Calu3 (cell line): ENCODE data around the gene PRKAR1A. TPM values are rescaled to one million over a fixed set of nuclear protein-coding genes. Genes with fewer than 3 reads are reported as not detected.

Source experiments
- BruUV-seq: library from RNA; stranded (reverse); fragments of 400-500 nt; replicated peaks from 2 replicates; lab custom pipeline; 2021; lab: Mats Ljungman, UMichigan
- CTCF ChIA-PET: fragments of 300-600 bp; sonication (Branson Sonifier 250); formaldehyde crosslinking; loops from one replicate; lab custom pipeline; 2022; ENCODE audit warnings: antibody characterized with exemption; lab: Charles Lee
- DNase-seq: peaks from one replicate; pipeline ENCODE4 v3.0.0; 2022
- H3K27ac Mint-ChIP-seq: one replicate; pipeline ENCODE4 v1.8.0; 2022; ENCODE audit warnings: mixed read lengths; ENCODE audit not compliant: unreplicated experiment
- H3K27me3 Mint-ChIP-seq: one replicate; pipeline ENCODE4 v1.8.0; 2022; ENCODE audit warnings: mixed read lengths; ENCODE audit not compliant: unreplicated experiment
- H3K36me3 Mint-ChIP-seq: one replicate; pipeline ENCODE4 v1.8.0; 2022; ENCODE audit warnings: mild to moderate bottlenecking, moderate library complexity, mixed read lengths; ENCODE audit not compliant: insufficient read depth, unreplicated experiment
- H3K4me1 Mint-ChIP-seq: one replicate; pipeline ENCODE4 v1.8.0; 2022; ENCODE audit warnings: mild to moderate bottlenecking, low read depth, mixed read lengths; ENCODE audit not compliant: unreplicated experiment
- H3K4me3 Mint-ChIP-seq: one replicate; pipeline ENCODE4 v1.8.0; 2022; ENCODE audit warnings: mild to moderate bottlenecking, low read depth, moderate library complexity, mixed read lengths; ENCODE audit not compliant: unreplicated experiment
- H3K9me3 Mint-ChIP-seq: one replicate; pipeline ENCODE4 v1.8.0; 2022; ENCODE audit warnings: low read depth, mixed read lengths; ENCODE audit not compliant: unreplicated experiment
- intact Hi-C: fragments of 100-400 bp; cut with micrococcal nuclease; formaldehyde crosslinking; loops from one replicate; pipeline ENCODE4 v1.10.0; 2022; ENCODE audit not compliant: unreplicated experiment
- total RNA-seq: library from RNA; stranded (reverse); gene quantifications from 2 replicates; pipeline ENCODE4 v1.2.3, GENCODE V29; 2022
- TF ChIP-seq, protein P1 (sequence below): fragments of 200-600 bp; IDR thresholded peaks from one replicate; pipeline ENCODE4 v1.8.0; 2022; ENCODE audit warnings: antibody characterized with exemption; ENCODE audit not compliant: unreplicated experiment

PRKAR1A gene
- total RNA-seq, 1 experiment from 2014 or later: 239 TPM

- CTCF ChIA-PET: no interaction called here
- intact Hi-C loops: no loop called here
Measured at GRCh38 chr17:68585643-68586042, 73.4 kb downstream of the PRKAR1A start.

DNA sequence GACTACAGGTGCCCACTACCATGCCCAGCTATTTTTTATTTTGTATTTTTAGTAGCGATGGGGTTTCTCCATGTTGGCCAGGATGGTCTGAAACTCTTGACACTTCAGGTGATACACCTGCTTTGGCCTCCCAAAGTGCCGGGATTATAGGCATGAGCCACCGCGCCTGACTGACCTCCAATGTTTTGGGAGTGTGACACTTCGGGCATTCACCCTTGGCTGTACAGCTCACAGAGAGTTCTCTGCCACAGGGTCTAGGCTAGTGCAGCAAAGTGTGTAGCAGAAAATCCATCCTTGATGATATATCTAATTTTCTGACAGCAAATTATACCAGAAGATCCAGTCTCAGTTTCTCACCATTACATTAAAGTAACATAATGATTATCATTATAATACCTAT lies 74.8 kb downstream of the PRKAR1A start:
- H3K9me3 Mint-ChIP-seq: no peaks in the 10 kb centered on the region
- peaks cover 3% of the 10 kb centered on the region for H3K27me3 Mint-ChIP-seq
- H3K36me3 Mint-ChIP-seq: peaks cover 5% of the 10 kb centered on the region
- peaks cover 26% of the 10 kb centered on the region for H3K4me1 Mint-ChIP-seq
- TF ChIP-seq, protein P1, sequence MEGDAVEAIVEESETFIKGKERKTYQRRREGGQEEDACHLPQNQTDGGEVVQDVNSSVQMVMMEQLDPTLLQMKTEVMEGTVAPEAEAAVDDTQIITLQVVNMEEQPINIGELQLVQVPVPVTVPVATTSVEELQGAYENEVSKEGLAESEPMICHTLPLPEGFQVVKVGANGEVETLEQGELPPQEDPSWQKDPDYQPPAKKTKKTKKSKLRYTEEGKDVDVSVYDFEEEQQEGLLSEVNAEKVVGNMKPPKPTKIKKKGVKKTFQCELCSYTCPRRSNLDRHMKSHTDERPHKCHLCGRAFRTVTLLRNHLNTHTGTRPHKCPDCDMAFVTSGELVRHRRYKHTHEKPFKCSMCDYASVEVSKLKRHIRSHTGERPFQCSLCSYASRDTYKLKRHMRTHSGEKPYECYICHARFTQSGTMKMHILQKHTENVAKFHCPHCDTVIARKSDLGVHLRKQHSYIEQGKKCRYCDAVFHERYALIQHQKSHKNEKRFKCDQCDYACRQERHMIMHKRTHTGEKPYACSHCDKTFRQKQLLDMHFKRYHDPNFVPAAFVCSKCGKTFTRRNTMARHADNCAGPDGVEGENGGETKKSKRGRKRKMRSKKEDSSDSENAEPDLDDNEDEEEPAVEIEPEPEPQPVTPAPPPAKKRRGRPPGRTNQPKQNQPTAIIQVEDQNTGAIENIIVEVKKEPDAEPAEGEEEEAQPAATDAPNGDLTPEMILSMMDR: no peak
- H3K4me3 Mint-ChIP-seq: no peak overlapping the region
- no peak overlapping the region for H3K27ac Mint-ChIP-seq
- DNase-seq: no peak
- CTCF ChIA-PET: interaction anchor here (0.6 kb wide), 1 partner anchor 1677 kb away, joined by 3 read pairs; no protein-coding TSS in a partner anchor
- intact Hi-C loops: no loop called here
- no TSS peak for BruUV-seq

More at GRCh38 chr17:68585643-68586042, 73.4 kb downstream of the PRKAR1A start:
- Mint-ChIP-seq H3K27ac (no peak overlapping the region), H3K4me3 (no peak overlapping the region), H3K36me3 (peaks cover 5% of the 10 kb centered on the region), H3K27me3 (no peaks in the 10 kb centered on the region), H3K9me3 (no peaks in the 10 kb centered on the region), H3K4me1 (peaks cover 37% of the 10 kb centered on the region)
- BruUV-seq: no TSS peak
- DNase-seq: peak; percentile 17
- TF ChIP-seq, protein P1: no peak

DNA sequence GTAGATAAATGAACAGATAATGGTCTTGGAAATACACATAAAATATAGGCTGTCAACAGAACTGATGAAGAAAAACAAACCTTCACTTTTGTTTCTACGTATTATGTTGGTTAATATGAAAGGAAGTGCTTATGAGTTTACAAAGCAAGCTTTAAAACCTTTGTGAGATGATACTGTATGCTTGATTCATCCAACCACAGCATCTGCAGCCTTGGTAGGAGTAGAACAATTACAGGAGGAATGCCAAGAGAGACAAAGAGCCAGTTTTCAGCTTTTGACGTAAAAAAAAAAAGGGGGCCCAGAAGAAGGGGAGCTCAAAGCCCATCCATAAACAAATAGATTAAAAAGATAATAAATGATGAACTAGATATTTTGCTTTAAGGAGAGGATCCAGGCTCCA lies 75.6 kb downstream of the PRKAR1A start:
- intact Hi-C loops: no loop called here
- no peak overlapping the region for H3K27ac Mint-ChIP-seq
- no peak for DNase-seq
- CTCF ChIA-PET: no interaction called here
- peaks cover 5% of the 10 kb centered on the region for H3K36me3 Mint-ChIP-seq
- H3K27me3 Mint-ChIP-seq: peaks cover 11% of the 10 kb centered on the region
- TF ChIP-seq, protein P1: no peak
- no peak overlapping the region for H3K4me3 Mint-ChIP-seq
- H3K9me3 Mint-ChIP-seq: no peaks in the 10 kb centered on the region
- H3K4me1 Mint-ChIP-seq: peaks cover 23% of the 10 kb centered on the region
- no TSS peak for BruUV-seq

GRCh38 chr17:68588362-68588761 lies 76.1 kb downstream of the PRKAR1A start:
- H3K36me3 Mint-ChIP-seq: peaks cover 5% of the 10 kb centered on the region
- H3K27me3 Mint-ChIP-seq: peaks cover 16% of the 10 kb centered on the region
- intact Hi-C loops: no loop called here
- no peaks in the 10 kb centered on the region for H3K9me3 Mint-ChIP-seq
- H3K4me3 Mint-ChIP-seq: no peak overlapping the region
- BruUV-seq: no TSS peak
- no peak overlapping the region for H3K27ac Mint-ChIP-seq
- peaks cover 23% of the 10 kb centered on the region for H3K4me1 Mint-ChIP-seq
- CTCF ChIA-PET: no interaction called here
- TF ChIP-seq, protein P1: no peak
- DNase-seq: no peak
